SK-N-MC (cell line): Measurements from ENCODE around the gene CNPY3.

Experiments
- DNase-seq: peaks from one replicate; pipeline ENCODE4 v3.0.0-alpha.2; 2011; ENCODE audit warnings: low read depth, low spot score
- H3K27ac ChIP-seq: fragments of 200-600 bp; sonication (generic); 2 replicates; pipeline ENCODE4 v1.5.1; 2016; ENCODE audit warnings: mixed run types
- H3K36me3 ChIP-seq: fragments of 200-600 bp; sonication (generic); 2 replicates; pipeline ENCODE4 v1.6.1; 2017; ENCODE audit warnings: antibody characterized with exemption, low read length, mixed read lengths; ENCODE audit not compliant: insufficient read depth
- H3K4me3 ChIP-seq: fragments of 200-600 bp; sonication (generic); 2 replicates; pipeline ENCODE4 v1.5.1; 2016
- H3K9ac ChIP-seq: fragments of 200-600 bp; sonication (generic); 2 replicates; pipeline ENCODE4 v1.8.0; 2017; ENCODE audit warnings: mixed run types, mixed read lengths; ENCODE audit not compliant: insufficient read length
- H3K9me3 ChIP-seq: fragments of 200-600 bp; sonication (generic); 2 replicates; pipeline ENCODE4 v1.6.1; 2017; ENCODE audit warnings: low read depth, mild to moderate bottlenecking, antibody characterized with exemption, low read length, moderate library complexity, mixed read lengths
- EZH2 ChIP-seq: fragments of 200-600 bp; sonication (generic); IDR thresholded peaks from one replicate; pipeline ENCODE4 v1.6.1; 2017; ENCODE audit warnings: antibody characterized with exemption
- FOXP2 ChIP-seq: optimal IDR thresholded peaks from 2 replicates; pipeline ENCODE3; 2011; ENCODE audit warnings: mild to moderate bottlenecking, moderate library complexity; ENCODE audit not compliant: insufficient read depth; ENCODE audit errors: extremely low read length, control extremely low read depth
- POLR2AphosphoS5 ChIP-seq: IDR thresholded peaks from 2 replicates; pipeline ENCODE4 v1.6.1; 2012; ENCODE audit warnings: mild to moderate bottlenecking, low read depth, low read length, borderline replicate concordance

The CNPY3 gene

GRCh38 chr6:42978839-42979522, 49.7 kb downstream of the CNPY3 start, which contains the start of gene PEX6:
Gene PEX6 (minus strand): TSS chr6:42979181. CDS start chr6:42979150, 31 bp downstream.
- Histone ChIP-seq H3K27ac (peak within 1 kb of the TSS; percentile 76; the same call in 1 of the 2 replicates), H3K4me3 (peak within 1 kb of the TSS; percentile 78), H3K9ac (peak within 1 kb of the TSS; percentile 78), H3K9me3 (no peaks in the 10 kb centered on the region), H3K36me3 (peaks cover 4% of the 10 kb centered on the region; the same call in 1 of the 2 replicates)
- TF ChIP-seq EZH2 = no peak
- no peak for TF ChIP-seq FOXP2
- TF ChIP-seq POLR2AphosphoS5 = peak; percentile 97
- DNase-seq = peak; percentile 57

DNA sequence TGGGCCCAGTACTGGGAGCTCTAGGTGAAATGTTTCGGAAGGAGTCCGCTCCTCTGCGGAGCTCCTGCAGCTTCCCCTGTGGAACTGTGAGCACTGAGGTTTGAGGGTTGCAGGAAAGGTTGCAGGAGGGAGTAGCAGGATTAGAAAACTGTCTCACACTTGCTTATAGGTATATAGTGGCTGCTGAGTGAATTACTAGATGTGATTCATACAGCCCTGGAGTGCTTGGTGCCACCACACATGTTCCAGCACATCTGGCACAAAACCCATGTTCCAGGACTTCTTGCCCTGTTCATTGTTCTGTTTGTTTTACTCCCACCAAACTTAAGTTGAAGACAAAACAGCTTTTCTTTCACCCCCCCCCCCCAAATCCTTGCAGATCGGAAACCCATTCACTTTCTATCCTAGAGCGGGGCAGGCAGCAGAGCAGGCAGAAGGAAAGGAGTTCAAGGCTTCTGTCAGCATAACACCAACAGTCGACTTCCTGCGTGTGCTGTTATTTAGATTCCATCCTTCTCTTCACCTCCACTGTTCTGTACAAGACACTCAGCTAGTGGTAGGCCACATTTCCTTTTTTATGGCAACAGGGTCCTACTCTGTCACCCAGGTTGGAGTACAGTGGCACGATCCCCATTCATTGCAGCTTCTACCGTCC, 50.4 kb downstream of the CNPY3 start:
- peak overlapping the region; percentile 76; the same call in 1 of the 2 replicates for H3K27ac ChIP-seq
- peak overlapping the region; percentile 78 for H3K4me3 ChIP-seq
- peak overlapping the region; percentile 78 for H3K9ac ChIP-seq
- no peak for DNase-seq
- H3K9me3 ChIP-seq = no peaks in the 10 kb centered on the region
- H3K36me3 ChIP-seq = peaks cover 4% of the 10 kb centered on the region; the same call in 1 of the 2 replicates
- TF ChIP-seq POLR2AphosphoS5 (no peak), EZH2 (no peak), FOXP2 (no peak)

- no peak overlapping the region for H3K27ac ChIP-seq
- TF ChIP-seq FOXP2 (no peak), EZH2 (no peak), POLR2AphosphoS5 (no peak)
- H3K9me3 ChIP-seq = no peaks in the 10 kb centered on the region
- peaks cover 2% of the 10 kb centered on the region; the same call in 1 of the 2 replicates for H3K36me3 ChIP-seq
- no peak overlapping the region for H3K4me3 ChIP-seq
- DNase-seq = no peak
- no peak overlapping the region for H3K9ac ChIP-seq
Observed at GRCh38 chr6:42981836-42982235, 52.6 kb downstream of the CNPY3 start.

DNA sequence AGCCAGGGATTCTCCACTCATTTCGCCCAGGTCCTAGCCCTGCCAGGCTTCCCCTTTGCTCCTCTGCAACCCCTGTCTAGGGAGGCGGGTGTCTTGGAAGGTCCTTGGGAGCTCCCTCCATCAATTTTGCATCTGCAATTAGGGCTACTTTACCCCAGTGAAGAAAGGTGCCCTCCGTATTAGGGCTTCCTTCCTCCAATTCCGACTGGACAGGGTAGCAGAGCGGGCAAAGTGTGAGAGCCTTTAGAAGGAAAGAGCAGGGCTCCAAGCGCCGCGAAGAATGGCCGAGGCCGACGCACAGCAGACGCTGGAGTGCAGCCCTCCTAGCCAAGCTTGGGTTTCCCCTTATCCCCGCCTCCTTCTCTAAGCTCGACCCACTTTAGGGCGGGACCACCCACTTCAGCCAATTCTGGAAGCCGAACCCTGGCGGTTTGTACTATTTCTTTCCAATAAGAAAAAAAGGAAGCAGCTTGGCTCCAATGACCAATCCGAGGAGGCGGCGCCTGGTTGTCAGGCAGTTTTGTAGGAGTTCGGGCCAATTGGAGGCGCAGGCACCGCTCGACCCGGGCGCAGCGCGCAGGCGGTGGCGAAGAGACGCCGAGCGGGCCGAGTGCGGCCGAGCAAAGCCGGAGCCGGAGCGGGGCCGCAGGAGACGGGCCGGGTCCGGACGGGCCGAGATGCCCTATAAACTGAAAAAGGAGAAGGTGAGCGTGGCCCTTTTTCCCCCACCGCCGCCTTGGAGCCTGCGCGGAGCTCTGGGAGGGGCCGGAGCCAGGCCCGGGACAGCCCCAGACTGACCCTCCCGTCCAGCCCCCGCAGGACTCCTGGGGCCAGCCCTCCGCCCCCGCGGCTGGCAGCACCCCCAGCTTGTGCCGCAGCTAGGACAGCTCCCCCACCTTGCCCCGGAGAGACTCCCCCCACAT, 55.0 kb downstream of the CNPY3 start, which contains the start of gene PPP2R5D:
Gene PPP2R5D, plus strand, starts transcription at position 570 of the 923 bp plus-strand sequence. Its CDS starts 108 bp downstream, at position 678.
- Histone ChIP-seq H3K36me3 (peaks cover 2% of the 10 kb centered on the region; the same call in 1 of the 2 replicates), H3K27ac (peak within 1 kb of the TSS; percentile 12; the same call in 1 of the 2 replicates), H3K9me3 (no peaks in the 10 kb centered on the region), H3K4me3 (peak within 1 kb of the TSS; percentile 95), H3K9ac (peak within 1 kb of the TSS; percentile 96)
- no peak for TF ChIP-seq FOXP2
- TF ChIP-seq POLR2AphosphoS5 = peak; percentile 97
- peak; percentile 97 for DNase-seq

GRCh38 chr6:42984924-42985475, 55.7 kb downstream of the CNPY3 start:
- no peak for DNase-seq
- no peak overlapping the region for H3K27ac ChIP-seq
- no peak for TF ChIP-seq FOXP2
- TF ChIP-seq EZH2 = no peak
- TF ChIP-seq POLR2AphosphoS5 = no peak
- H3K9me3 ChIP-seq = no peaks in the 10 kb centered on the region
- peak overlapping the region; percentile 95 for H3K4me3 ChIP-seq
- peaks cover 9% of the 10 kb centered on the region; the same call in 1 of the 2 replicates for H3K36me3 ChIP-seq
- H3K9ac ChIP-seq = peak overlapping the region; percentile 96

GRCh38 chr6:42987533-42988451, 58.5 kb downstream of the CNPY3 start:
- Histone ChIP-seq H3K36me3 (peaks cover 22% of the 10 kb centered on the region), H3K9me3 (no peaks in the 10 kb centered on the region), H3K9ac (no peak overlapping the region), H3K27ac (no peak overlapping the region), H3K4me3 (no peak overlapping the region)
- TF ChIP-seq POLR2AphosphoS5 (no peak), EZH2 (no peak), FOXP2 (no peak)
- DNase-seq = no peak

DNA sequence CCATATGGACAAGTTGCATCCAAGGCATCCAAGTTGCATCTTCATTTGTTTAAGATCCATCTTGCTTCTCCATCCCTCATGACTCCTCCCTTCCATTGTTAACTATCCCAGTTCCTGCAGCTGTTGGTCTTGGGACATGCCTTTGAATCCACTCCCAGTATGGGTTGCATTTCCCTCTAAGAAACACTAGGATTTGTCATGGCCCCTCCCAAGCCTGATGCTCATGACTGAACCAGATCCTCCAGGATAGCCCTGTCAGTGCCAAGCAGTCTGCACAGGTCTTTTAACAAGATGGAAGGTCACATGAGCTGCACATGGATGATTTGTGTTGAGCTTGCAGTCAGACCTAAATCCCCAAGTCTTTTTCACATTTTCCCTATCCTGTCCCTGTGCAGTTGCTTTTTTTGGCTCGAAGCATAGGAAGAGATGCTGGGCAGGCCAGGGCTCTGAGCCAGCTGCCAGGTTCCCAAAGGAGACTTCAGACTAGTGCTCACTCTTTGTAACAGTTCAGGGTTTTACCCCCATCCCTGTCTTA, 59.3 kb downstream of the CNPY3 start:
- peaks cover 22% of the 10 kb centered on the region for H3K36me3 ChIP-seq
- H3K9ac ChIP-seq = no peak overlapping the region
- TF ChIP-seq FOXP2 = no peak
- TF ChIP-seq POLR2AphosphoS5 = no peak
- TF ChIP-seq EZH2 = no peak
- no peak for DNase-seq
- H3K27ac ChIP-seq = no peak overlapping the region
- no peaks in the 10 kb centered on the region for H3K9me3 ChIP-seq
- no peak overlapping the region for H3K4me3 ChIP-seq
